ENCODE measurements around the gene ECE2. TPM values are rescaled to one million over a fixed set of nuclear protein-coding genes. Genes with fewer than 3 reads are reported as not detected.

The ECE2 gene
- total and polyA plus RNA-seq, 4 donors, result not detected

DNA sequence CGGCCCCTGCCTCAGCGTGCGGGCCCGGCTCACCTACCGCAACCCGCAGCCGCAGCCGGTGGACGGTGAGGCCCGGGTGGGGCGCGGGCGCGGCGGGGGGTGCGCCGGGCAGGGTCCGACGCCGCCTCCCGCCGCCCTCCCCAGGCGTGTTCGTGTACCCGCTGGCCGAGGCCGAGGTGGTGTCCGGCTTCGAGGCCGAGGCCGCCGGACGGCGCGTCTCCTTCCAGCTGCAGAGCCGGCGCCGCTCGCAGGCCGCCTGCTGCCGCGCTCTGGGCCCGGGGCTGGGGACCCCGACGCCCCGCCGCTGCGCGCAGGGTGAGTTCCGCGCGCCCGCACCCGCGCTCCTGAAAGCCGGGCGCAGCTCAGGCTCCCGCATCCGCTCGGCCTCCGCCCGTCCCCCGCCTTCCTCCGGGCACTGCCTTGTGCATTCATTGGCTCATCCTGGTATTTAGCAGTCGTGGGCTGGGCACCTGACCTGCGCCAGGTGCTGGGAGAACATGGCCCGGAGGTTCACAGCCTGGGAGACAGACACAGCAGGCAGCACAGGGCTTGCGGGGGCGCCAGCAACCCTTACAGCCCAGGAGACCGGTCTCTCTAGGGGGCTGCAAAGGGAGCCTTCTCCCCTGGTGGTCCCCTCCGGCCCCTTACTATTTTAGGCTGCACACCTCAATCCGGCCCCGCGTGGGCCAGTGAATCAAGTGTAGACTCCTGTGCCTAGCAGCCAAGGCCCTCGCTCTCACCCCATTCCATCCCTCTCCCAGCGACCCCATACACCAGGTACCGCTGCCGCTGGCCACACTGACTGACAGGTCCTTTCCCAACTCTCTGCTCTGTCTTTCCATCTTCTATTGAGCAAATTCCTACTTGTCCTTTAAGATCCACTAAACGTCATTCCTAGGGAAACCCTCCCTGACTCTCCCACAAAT, 45.0 kb upstream of the ECE2 start:
- Histone ChIP-seq H3K27me3 (ENCODE audit: control insufficient read depth in 4 of 4, insufficient read depth in 4 of 4, low read length in 3 of 4) (peaks cover 0 to 7% (median 5%) of the 10 kb centered on the region in 4 donors), H3K36me3 (ENCODE audit: control insufficient read depth in 4 of 4, insufficient read depth in 3 of 4, low read depth in 1 of 4, low read length in 3 of 4) (no peaks in the 10 kb centered on the region), H3K27ac (ENCODE audit: low read depth in 1 of 2, low read length in 2 of 2) (no peak overlapping the region), H3K4me1 (ENCODE audit: control insufficient read depth in 4 of 4, insufficient read depth in 4 of 4, low read length in 3 of 4) (peaks cover 12 to 22% (median 15%) of the 10 kb centered on the region in 4 donors), H3K9me3 (ENCODE audit: control insufficient read depth in 4 of 4, low read length in 3 of 4) (no peaks in the 10 kb centered on the region), H3K4me3 (ENCODE audit: low read depth in 1 of 3, low read length in 3 of 3) (peak overlapping the region in 1 of 3 donors; percentile 46), H3K9ac (ENCODE audit: low read depth in 1 of 2, low read length in 2 of 2) (no peak overlapping the region)
- TF ChIP-seq FOXA1 (IDR thresholded peaks at IDR 0.05), result no peak
- TF ChIP-seq, protein P1, sequence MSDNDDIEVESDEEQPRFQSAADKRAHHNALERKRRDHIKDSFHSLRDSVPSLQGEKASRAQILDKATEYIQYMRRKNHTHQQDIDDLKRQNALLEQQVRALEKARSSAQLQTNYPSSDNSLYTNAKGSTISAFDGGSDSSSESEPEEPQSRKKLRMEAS (IDR thresholded peaks at IDR 0.05), result no peak
- no peak for TF ChIP-seq RXRA (IDR thresholded peaks at IDR 0.05)
- TF ChIP-seq HNF4G (IDR thresholded peaks at IDR 0.05), result no peak
- no peak for TF ChIP-seq GABPA (IDR thresholded peaks at IDR 0.05 in 1 of 2, conservative IDR thresholded peaks at IDR 0.05 in 1 of 2)
- TF ChIP-seq, protein P2, sequence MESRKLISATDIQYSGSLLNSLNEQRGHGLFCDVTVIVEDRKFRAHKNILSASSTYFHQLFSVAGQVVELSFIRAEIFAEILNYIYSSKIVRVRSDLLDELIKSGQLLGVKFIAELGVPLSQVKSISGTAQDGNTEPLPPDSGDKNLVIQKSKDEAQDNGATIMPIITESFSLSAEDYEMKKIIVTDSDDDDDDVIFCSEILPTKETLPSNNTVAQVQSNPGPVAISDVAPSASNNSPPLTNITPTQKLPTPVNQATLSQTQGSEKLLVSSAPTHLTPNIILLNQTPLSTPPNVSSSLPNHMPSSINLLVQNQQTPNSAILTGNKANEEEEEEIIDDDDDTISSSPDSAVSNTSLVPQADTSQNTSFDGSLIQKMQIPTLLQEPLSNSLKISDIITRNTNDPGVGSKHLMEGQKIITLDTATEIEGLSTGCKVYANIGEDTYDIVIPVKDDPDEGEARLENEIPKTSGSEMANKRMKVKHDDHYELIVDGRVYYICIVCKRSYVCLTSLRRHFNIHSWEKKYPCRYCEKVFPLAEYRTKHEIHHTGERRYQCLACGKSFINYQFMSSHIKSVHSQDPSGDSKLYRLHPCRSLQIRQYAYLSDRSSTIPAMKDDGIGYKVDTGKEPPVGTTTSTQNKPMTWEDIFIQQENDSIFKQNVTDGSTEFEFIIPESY (IDR thresholded peaks at IDR 0.05), result no peak
- TF ChIP-seq EGR1 (IDR thresholded peaks at IDR 0.05; ENCODE audit: low read depth in 2 of 2), result no peak
- WGBS, result 7% methylated on average over 79 of the region's 79 CpGs
- DNase-seq (ENCODE audit: low spot score), result no peak

DNA sequence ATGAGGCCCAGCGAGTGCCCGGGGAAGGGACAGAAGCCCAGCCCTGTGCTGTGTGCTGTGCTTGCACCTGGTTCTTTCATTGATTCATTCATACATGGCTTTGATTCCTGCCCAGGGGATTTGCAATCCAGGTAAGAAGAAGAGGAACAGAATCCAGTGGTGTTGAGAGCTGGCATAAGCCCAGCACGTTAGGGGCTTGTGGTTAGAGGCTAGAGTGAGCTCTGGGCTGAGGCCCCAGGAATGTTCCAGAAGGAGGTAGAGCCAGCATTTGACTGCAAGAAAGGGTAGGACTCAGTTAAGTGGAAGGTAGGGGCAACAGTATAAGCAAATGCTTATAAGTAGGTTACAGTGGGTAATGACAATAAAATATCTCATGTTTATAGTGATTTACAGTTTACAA, 44.2 kb upstream of the ECE2 start:
- H3K9ac ChIP-seq (ENCODE audit: low read depth in 1 of 2, low read length in 2 of 2), result no peak overlapping the region
- H3K36me3 ChIP-seq (ENCODE audit: control insufficient read depth in 4 of 4, insufficient read depth in 3 of 4, low read depth in 1 of 4, low read length in 3 of 4), result no peaks in the 10 kb centered on the region
- TF ChIP-seq HNF4A (conservative IDR thresholded peaks at IDR 0.05), result no peak
- TF ChIP-seq JUND (IDR thresholded peaks at IDR 0.05), result no peak
- no peak for TF ChIP-seq FOXA1 (IDR thresholded peaks at IDR 0.05)
- TF ChIP-seq SP1 (IDR thresholded peaks at IDR 0.05), result no peak
- TF ChIP-seq, protein P3, sequence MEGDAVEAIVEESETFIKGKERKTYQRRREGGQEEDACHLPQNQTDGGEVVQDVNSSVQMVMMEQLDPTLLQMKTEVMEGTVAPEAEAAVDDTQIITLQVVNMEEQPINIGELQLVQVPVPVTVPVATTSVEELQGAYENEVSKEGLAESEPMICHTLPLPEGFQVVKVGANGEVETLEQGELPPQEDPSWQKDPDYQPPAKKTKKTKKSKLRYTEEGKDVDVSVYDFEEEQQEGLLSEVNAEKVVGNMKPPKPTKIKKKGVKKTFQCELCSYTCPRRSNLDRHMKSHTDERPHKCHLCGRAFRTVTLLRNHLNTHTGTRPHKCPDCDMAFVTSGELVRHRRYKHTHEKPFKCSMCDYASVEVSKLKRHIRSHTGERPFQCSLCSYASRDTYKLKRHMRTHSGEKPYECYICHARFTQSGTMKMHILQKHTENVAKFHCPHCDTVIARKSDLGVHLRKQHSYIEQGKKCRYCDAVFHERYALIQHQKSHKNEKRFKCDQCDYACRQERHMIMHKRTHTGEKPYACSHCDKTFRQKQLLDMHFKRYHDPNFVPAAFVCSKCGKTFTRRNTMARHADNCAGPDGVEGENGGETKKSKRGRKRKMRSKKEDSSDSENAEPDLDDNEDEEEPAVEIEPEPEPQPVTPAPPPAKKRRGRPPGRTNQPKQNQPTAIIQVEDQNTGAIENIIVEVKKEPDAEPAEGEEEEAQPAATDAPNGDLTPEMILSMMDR (IDR thresholded peaks at IDR 0.05; ENCODE audit: low read depth, low read length, missing input control), result no peak
- TF ChIP-seq, protein P1 (IDR thresholded peaks at IDR 0.05), result no peak
- TF ChIP-seq YY1 (IDR thresholded peaks at IDR 0.05), result no peak
- TF ChIP-seq HNF4G (IDR thresholded peaks at IDR 0.05), result no peak
- no peak for TF ChIP-seq RAD21 (IDR thresholded peaks at IDR 0.05)
- TF ChIP-seq TAF1 (conservative IDR thresholded peaks at IDR 0.05), result no peak
- peaks cover 12 to 22% (median 15%) of the 10 kb centered on the region in 4 donors for H3K4me1 ChIP-seq (ENCODE audit: control insufficient read depth in 4 of 4, insufficient read depth in 4 of 4, low read length in 3 of 4)
- H3K27ac ChIP-seq (ENCODE audit: low read depth in 1 of 2, low read length in 2 of 2), result no peak overlapping the region
- no peak overlapping the region for H3K4me3 ChIP-seq (ENCODE audit: low read depth in 1 of 3, low read length in 3 of 3)
- WGBS, result 75% methylated on average over 3 of the region's 3 CpGs
- no peaks in the 10 kb centered on the region for H3K9me3 ChIP-seq (ENCODE audit: control insufficient read depth in 4 of 4, low read length in 3 of 4)
- peaks cover 0 to 7% (median 5%) of the 10 kb centered on the region in 4 donors for H3K27me3 ChIP-seq (ENCODE audit: control insufficient read depth in 4 of 4, insufficient read depth in 4 of 4, low read length in 3 of 4)
- DNase-seq (ENCODE audit: low spot score), result no peak
